GM12878 (cell line): ENCODE measurements around the gene DOCK1. TPM values are rescaled to one million over a fixed set of nuclear protein-coding genes. Genes with fewer than 3 reads are reported as not detected.

Source experiments
- ATAC-seq: fragments of 200-7000 bp; cut with Tn5 transposase; 3 replicates; pipeline ENCODE4 v1.9.1; 2020; ENCODE audit warnings: mild to moderate bottlenecking, moderate library complexity
- BruUV-seq: library from RNA; stranded (reverse); fragments of 400-500 nt; replicated peaks from 2 replicates; lab custom pipeline; 2021; lab: Mats Ljungman, UMichigan
- CTCF ChIA-PET: fragments of 300-600 bp; sonication (Branson Sonifier 250); formaldehyde crosslinking; extraction: SDS; loops from one replicate; lab custom pipeline; 2021; ENCODE audit warnings: inconsistent platforms; lab: Yijun Ruan, JAX
- POLR2A ChIA-PET: fragments of 350-600 bp; formaldehyde crosslinking; extraction: SDS; loops from one replicate; lab custom pipeline; 2021; ENCODE audit warnings: inconsistent platforms; lab: Charles Lee
- RAD21 ChIA-PET: fragments of 300-600 bp; sonication (Branson Sonifier 250); formaldehyde crosslinking; loops from one replicate; lab custom pipeline; 2023; ENCODE audit warnings: antibody characterized with exemption; ENCODE audit not compliant: unreplicated experiment; lab: Charles Lee
- SMC1A ChIA-PET: fragments of 300-600 bp; sonication (Branson Sonifier 250); formaldehyde crosslinking; loops from one replicate; lab custom pipeline; 2023; ENCODE audit not compliant: unreplicated experiment, uncharacterized antibody; lab: Charles Lee
- DNase-seq: peaks from one replicate; pipeline ENCODE4 v3.0.0-alpha.2; 2011; ENCODE audit warnings: low read depth, low spot score
- FAIRE-seq: peaks from 3 replicates; lab custom pipeline; 2011; peaks lifted over from hg19 to GRCh38; lab: Jason Lieb, UNC
- H2AFZ ChIP-seq: 2 replicates; pipeline ENCODE4 v1.6.0; 2011; ENCODE audit warnings: low read depth, low read length, control low read depth; ENCODE audit not compliant: control insufficient read depth
- H3K27ac ChIP-seq: 2 replicates; pipeline ENCODE4 v1.5.1; 2011; ENCODE audit warnings: control low read depth; ENCODE audit not compliant: control insufficient read depth, insufficient read depth
- H3K27me3 ChIP-seq, 2 experiments: replicated peaks in 1 of 2; 2 replicates each; pipeline versions ENCODE4 v1.6.0 to v1.6.1; 2011; ENCODE audit warnings: low read length in 1 of 2; ENCODE audit not compliant: control insufficient read depth in 2 of 2, insufficient read depth in 2 of 2
- H3K36me3 ChIP-seq, 2 experiments: 2 replicates each; pipeline ENCODE4 v1.5.1; 2011; ENCODE audit warnings: low read length in 1 of 2; ENCODE audit not compliant: control insufficient read depth in 2 of 2, insufficient read depth in 2 of 2
- H3K4me1 ChIP-seq: 2 replicates; pipeline ENCODE4 v1.6.1; 2011; ENCODE audit warnings: mild to moderate bottlenecking, low read length, moderate library complexity, mixed read lengths; ENCODE audit not compliant: control insufficient read depth, insufficient read depth
- H3K4me2 ChIP-seq: 2 replicates; pipeline ENCODE4 v1.6.0; 2011; ENCODE audit warnings: control low read depth; ENCODE audit not compliant: control insufficient read depth, insufficient read depth
- H3K4me3 ChIP-seq: fragments of 200-600 bp; sonication (generic); 2 replicates; pipeline ENCODE4 v1.5.1; 2016
- H3K79me2 ChIP-seq: 2 replicates; pipeline ENCODE4 v1.6.0; 2011; ENCODE audit warnings: low read length; ENCODE audit not compliant: control insufficient read depth, insufficient read depth
- H3K9ac ChIP-seq: 2 replicates; pipeline ENCODE4 v1.8.0; 2011; ENCODE audit warnings: low read length, control low read depth, mixed read lengths; ENCODE audit not compliant: control insufficient read depth, insufficient read depth
- H3K9me3 ChIP-seq: replicated peaks from 3 replicates; pipeline ENCODE4 v1.5.1; 2011; ENCODE audit warnings: mild to moderate bottlenecking, low read length; ENCODE audit not compliant: control insufficient read depth, insufficient read depth
- H4K20me1 ChIP-seq: 2 replicates; pipeline ENCODE4 v1.6.0; 2011; ENCODE audit not compliant: control insufficient read depth, insufficient read depth
- DPF2 ChIP-seq: fragments of 450-650 bp; IDR thresholded peaks from 2 replicates; pipeline ENCODE4 v1.6.1; 2017; ENCODE audit warnings: mild to moderate bottlenecking
- E4F1 ChIP-seq: fragments of 450-650 bp; IDR thresholded peaks from 2 replicates; pipeline ENCODE4 v1.6.1; 2018; ENCODE audit warnings: borderline replicate concordance, mild to moderate bottlenecking; ENCODE audit not compliant: partially characterized antibody
- EGR1 ChIP-seq, 2 experiments: IDR thresholded peaks; 1 replicate in 1 of 2; 2 replicates in 1 of 2; pipeline ENCODE4 v1.6.1; 2011 to 2012; ENCODE audit warnings: low read depth in 2 of 2, low read length in 2 of 2, borderline replicate concordance in 1 of 2, mild to moderate bottlenecking in 1 of 2, moderate library complexity in 1 of 2
- JUNB ChIP-seq: IDR thresholded peaks from 2 replicates; pipeline ENCODE4 v1.6.1; 2016; ENCODE audit warnings: antibody characterized with exemption, mild to moderate bottlenecking
- NFYB ChIP-seq: IDR thresholded peaks from 2 replicates; pipeline ENCODE4 v1.6.1; 2011; ENCODE audit warnings: low read depth, mild to moderate bottlenecking, low read length, improper control_type of control experiment, moderate library complexity; ENCODE audit not compliant: insufficient read depth
- PKNOX1 ChIP-seq: fragments of 450-650 bp; IDR thresholded peaks from 2 replicates; pipeline ENCODE4 v1.6.1; 2016; ENCODE audit warnings: mild to moderate bottlenecking
- RAD51 ChIP-seq: fragments of 450-650 bp; IDR thresholded peaks from 2 replicates; pipeline ENCODE4 v1.6.1; 2016; ENCODE audit warnings: moderate library complexity, mild to moderate bottlenecking, inconsistent platforms
- SKIL ChIP-seq: fragments of 450-650 bp; IDR thresholded peaks from 2 replicates; pipeline ENCODE4 v1.6.1; 2017; ENCODE audit warnings: mild to moderate bottlenecking, low read depth, inconsistent platforms; ENCODE audit not compliant: poor library complexity, severe bottlenecking
- SUZ12 ChIP-seq: fragments of 200-600 bp; sonication (generic); IDR thresholded peaks from one replicate; pipeline ENCODE4 v1.6.1; 2018; ENCODE audit warnings: antibody characterized with exemption, mild to moderate bottlenecking; ENCODE audit not compliant: unreplicated experiment
- YBX1 ChIP-seq: fragments of 450-650 bp; IDR thresholded peaks from 2 replicates; pipeline ENCODE4 v1.6.1; 2016; ENCODE audit warnings: antibody characterized with exemption
- WGBS: methylation state at CpG from one replicate; pipeline ENCODE4 v1.1.6; 2016; ENCODE audit warnings: low lambda C conversion rate; ENCODE audit not compliant: insufficient replicate concordance, insufficient coverage; ENCODE audit errors: missing lambda C conversion rate; 5-methylcytosine and 5-hydroxymethylcytosine counted together
- in situ Hi-C: fragments of 300-500 bp; cut with MboI; formaldehyde crosslinking; loops from 9 replicates; pipeline ENCODE4 v1.14.3; 2018; ENCODE audit warnings: mixed read lengths
- intact Hi-C: fragments of 100-400 bp; cut with micrococcal nuclease; formaldehyde crosslinking; loops from one replicate; pipeline ENCODE4 v1.14.2; 2022; ENCODE audit not compliant: unreplicated experiment
- polyA plus RNA-seq, 11 experiments: library from polyadenylated mRNA; depleted of rRNA in 4 of 11; unstranded in 6 of 11; stranded (reverse) in 5 of 11; fragments of >200 nt; fragmentation: Nextera tagmentation in 4 of 11; fragmentation: Illumina TruSeq in 1 of 11; extraction: Ambion mirVana in 4 of 11; extraction: Trizol in 1 of 11; gene quantifications; 1 replicate in 1 of 11; 2 replicates in 10 of 11; pipeline versions ENCODE4 v1.2.1 to v1.2.3, GENCODE V29; 2011 to 2016; ENCODE audit warnings: inconsistent platforms in 2 of 11, missing spikeins in 2 of 11, low read depth in 1 of 11
- total RNA-seq, 4 experiments: library from RNA; depleted of rRNA in 3 of 4; stranded (reverse); fragments of >200 nt in 3 of 4; fragmentation: Illumina TruSeq in 1 of 4; extraction: Trizol in 1 of 4; gene quantifications; 2 replicates each; pipeline versions ENCODE4 v1.2.1 to v1.2.3, GENCODE V29; 2013 to 2021
- TF ChIP-seq, protein P1 (sequence below): IDR thresholded peaks from 2 replicates; pipeline ENCODE4 v1.6.1; 2012; ENCODE audit warnings: low read depth, low read length, improper control_type of control experiment
- TF ChIP-seq, protein P2 (sequence below): fragments of 150-350 bp; IDR thresholded peaks from 2 replicates; pipeline ENCODE4 v1.6.1; 2016; ENCODE audit warnings: low read depth, low read length

Gene DOCK1
- total and polyA plus RNA-seq, 10 of the 15 experiments (the other 5 are each of a cell fraction or from before 2014, with no cell fraction given) = 0.05 to 0.18 TPM; not detected in 8

- TF ChIP-seq E4F1 (no peak), PKNOX1 (no peak), NFYB (no peak), RAD51 (no peak)
- TF ChIP-seq, protein P1, sequence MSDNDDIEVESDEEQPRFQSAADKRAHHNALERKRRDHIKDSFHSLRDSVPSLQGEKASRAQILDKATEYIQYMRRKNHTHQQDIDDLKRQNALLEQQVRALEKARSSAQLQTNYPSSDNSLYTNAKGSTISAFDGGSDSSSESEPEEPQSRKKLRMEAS = no peak
These were observed 43.9 kb downstream of the DOCK1 start (continued) for GRCh38 chr10:126949161-126949503.

DNA sequence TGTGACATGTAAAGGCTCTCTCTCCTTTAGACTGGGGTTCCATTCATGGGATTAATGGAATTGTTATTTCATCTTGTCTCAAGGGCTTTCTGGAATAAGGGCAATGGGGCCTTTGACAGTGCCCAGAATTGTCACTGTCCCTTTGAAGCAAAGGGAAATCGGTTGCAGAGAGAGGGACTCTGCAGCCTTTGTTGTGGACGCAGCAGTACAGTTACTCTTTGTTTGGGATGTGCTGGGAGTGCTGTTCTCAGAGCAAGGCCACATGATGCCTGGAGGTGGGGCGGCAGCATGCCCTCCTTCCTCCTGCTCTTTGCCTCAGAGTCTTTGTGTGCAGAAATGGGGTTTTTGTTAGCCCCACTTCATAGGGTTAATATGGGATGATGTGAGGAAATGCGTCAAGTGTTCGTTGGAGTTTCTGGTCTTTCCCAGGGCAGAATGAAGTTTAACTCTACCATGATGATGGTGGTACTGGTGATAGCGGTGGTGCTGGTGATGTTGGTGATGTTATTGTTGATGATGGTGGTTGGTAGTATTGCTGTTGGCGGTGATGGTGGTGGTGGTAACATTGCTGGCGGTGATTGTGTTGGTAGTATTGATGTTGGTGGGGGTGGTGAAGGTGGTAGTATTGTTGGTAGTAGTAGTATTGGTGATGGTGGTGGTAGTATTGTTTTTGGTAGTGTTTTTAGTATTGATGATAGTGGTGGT lies 45.3 kb downstream of the DOCK1 start:
- BruUV-seq = no TSS peak
- FAIRE-seq = no peak
- ChIA-PET SMC1A (no interaction called here), RAD21 (no interaction called here), POLR2A (no interaction called here), CTCF (no interaction called here)
- WGBS = 43% methylated on average over 8 of the region's 8 CpGs
- Histone ChIP-seq H3K9ac (no peak overlapping the region), H3K27ac (no peak overlapping the region), H3K4me3 (no peak overlapping the region), H3K36me3 (no peaks in the 10 kb centered on the region), H4K20me1 (no peaks in the 10 kb centered on the region), H3K9me3 (peaks cover 4% of the 10 kb centered on the region), H2AFZ (no peak overlapping the region), H3K4me2 (no peak overlapping the region), H3K4me1 (no peaks in the 10 kb centered on the region), H3K79me2 (no peaks in the 10 kb centered on the region), H3K27me3 (no peaks in the 10 kb centered on the region)
- in situ Hi-C loops = no loop called here
- intact Hi-C loops = no loop called here
- DNase-seq = no peak
- no peak for ATAC-seq
- no peak for TF ChIP-seq JUNB
- TF ChIP-seq, protein P2, sequence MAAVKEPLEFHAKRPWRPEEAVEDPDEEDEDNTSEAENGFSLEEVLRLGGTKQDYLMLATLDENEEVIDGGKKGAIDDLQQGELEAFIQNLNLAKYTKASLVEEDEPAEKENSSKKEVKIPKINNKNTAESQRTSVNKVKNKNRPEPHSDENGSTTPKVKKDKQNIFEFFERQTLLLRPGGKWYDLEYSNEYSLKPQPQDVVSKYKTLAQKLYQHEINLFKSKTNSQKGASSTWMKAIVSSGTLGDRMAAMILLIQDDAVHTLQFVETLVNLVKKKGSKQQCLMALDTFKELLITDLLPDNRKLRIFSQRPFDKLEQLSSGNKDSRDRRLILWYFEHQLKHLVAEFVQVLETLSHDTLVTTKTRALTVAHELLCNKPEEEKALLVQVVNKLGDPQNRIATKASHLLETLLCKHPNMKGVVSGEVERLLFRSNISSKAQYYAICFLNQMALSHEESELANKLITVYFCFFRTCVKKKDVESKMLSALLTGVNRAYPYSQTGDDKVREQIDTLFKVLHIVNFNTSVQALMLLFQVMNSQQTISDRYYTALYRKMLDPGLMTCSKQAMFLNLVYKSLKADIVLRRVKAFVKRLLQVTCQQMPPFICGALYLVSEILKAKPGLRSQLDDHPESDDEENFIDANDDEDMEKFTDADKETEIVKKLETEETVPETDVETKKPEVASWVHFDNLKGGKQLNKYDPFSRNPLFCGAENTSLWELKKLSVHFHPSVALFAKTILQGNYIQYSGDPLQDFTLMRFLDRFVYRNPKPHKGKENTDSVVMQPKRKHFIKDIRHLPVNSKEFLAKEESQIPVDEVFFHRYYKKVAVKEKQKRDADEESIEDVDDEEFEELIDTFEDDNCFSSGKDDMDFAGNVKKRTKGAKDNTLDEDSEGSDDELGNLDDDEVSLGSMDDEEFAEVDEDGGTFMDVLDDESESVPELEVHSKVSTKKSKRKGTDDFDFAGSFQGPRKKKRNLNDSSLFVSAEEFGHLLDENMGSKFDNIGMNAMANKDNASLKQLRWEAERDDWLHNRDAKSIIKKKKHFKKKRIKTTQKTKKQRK = no peak
- TF ChIP-seq DPF2 = no peak
- no peak for TF ChIP-seq EGR1 (IDR thresholded peaks at IDR 0.05; ENCODE audit: borderline replicate concordance in 1 of 2, low read depth in 2 of 2, low read length in 2 of 2)
- no peak for TF ChIP-seq SKIL
- TF ChIP-seq YBX1 = no peak
- no peak for TF ChIP-seq SUZ12
